Skeletal muscle tissue (tissue), 4 donors: Measurements from ENCODE around the gene NCAM2. TPM values are rescaled to one million over a fixed set of nuclear protein-coding genes. Genes with fewer than 3 reads are reported as not detected.

Experiments used
- H3K27ac ChIP-seq: one replicate; pipeline ENCODE4 v1.7.0; 2013; ENCODE audit warnings: mild to moderate bottlenecking, low read depth, low read length, inconsistent platforms
- H3K27me3 ChIP-seq, 3 donors: one replicate each; pipeline ENCODE4 v1.7.0; 2013; ENCODE audit warnings: low read length in 3 of 3; ENCODE audit not compliant: control insufficient read depth in 3 of 3, insufficient read depth in 3 of 3
- H3K36me3 ChIP-seq, 3 donors: one replicate each; pipeline ENCODE4 v1.7.0; 2013; ENCODE audit warnings: low read length in 3 of 3; ENCODE audit not compliant: control insufficient read depth in 3 of 3, insufficient read depth in 3 of 3
- H3K4me1 ChIP-seq, 3 donors: one replicate each; pipeline ENCODE4 v1.7.0; 2013; ENCODE audit warnings: low read length in 3 of 3, mild to moderate bottlenecking in 3 of 3; ENCODE audit not compliant: control insufficient read depth in 3 of 3, insufficient read depth in 3 of 3
- H3K4me3 ChIP-seq, 3 donors: one replicate each; pipeline ENCODE4 v1.7.0; 2013; ENCODE audit warnings: low read length in 3 of 3
- H3K9ac ChIP-seq, 3 donors: one replicate each; pipeline ENCODE4 v1.7.0; 2013; ENCODE audit warnings: low read length in 3 of 3, mild to moderate bottlenecking in 3 of 3, moderate library complexity in 2 of 3, low read depth in 1 of 3
- H3K9me3 ChIP-seq, 3 donors: one replicate each; pipeline ENCODE4 v1.7.0; 2013; ENCODE audit warnings: low read length in 3 of 3; ENCODE audit not compliant: control insufficient read depth in 3 of 3
- total RNA-seq: library from RNA; depleted of rRNA; stranded (reverse); fragments of >200 nt; gene quantifications from one replicate; pipeline ENCODE4 v1.2.3, GENCODE V29; 2014
- donor health status: Osteomylitis.

The NCAM2 gene
- total RNA-seq, 1 donor from 2014 or later = 6.8 TPM

DNA sequence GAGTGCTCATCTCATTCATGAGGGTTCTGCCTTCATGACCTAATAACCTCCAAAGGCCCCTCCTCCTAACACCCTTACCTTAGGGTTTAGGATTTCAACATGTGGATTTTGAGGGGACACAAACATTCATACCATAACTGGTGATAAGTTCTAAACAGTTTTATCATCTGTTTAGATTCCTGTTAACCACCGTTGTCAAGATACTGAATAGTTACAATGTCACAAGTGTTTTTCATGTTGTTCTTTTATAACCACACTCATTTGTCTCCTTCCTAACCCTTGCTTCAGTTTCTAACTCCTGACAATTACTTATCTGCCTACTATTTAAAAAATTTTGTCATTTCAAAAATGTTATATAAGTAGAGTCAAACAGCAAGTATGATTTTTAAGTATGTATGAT lies 86.0 kb downstream of the NCAM2 start:
- Histone ChIP-seq H3K27me3 (no peaks in the 10 kb centered on the region), H3K4me3 (no peak overlapping the region)

DNA sequence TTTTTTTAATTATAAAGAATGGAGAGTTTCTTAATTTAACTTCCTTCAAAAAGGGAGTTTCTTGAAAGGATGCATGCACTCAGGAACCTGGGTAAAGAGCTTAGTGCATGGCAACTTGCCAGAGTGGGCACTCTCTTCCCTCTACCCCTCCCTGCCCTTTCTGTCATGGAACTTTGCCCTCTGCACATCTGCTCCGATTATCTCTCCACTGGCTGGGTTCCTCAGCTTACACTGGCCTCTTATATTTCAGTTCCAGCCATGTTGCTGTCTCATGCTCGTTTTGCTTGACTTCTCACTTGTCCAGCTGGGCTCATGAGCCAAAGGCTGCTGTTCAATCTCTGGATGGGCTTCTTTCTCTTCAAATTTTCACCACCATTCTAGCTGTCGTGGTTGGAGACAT lies 87.0 kb downstream of the NCAM2 start:
- H3K4me3 ChIP-seq = no peak overlapping the region
- H3K9me3 ChIP-seq = no peaks in the 10 kb centered on the region

More for the DNA sequence above, 86.0 kb downstream of the NCAM2 start:
- no peaks in the 10 kb centered on the region for H3K9me3 ChIP-seq
- no peaks in the 10 kb centered on the region for H3K4me1 ChIP-seq
- H3K36me3 ChIP-seq = no peaks in the 10 kb centered on the region
- no peak overlapping the region for H3K27ac ChIP-seq
- H3K9ac ChIP-seq = no peak overlapping the region

DNA sequence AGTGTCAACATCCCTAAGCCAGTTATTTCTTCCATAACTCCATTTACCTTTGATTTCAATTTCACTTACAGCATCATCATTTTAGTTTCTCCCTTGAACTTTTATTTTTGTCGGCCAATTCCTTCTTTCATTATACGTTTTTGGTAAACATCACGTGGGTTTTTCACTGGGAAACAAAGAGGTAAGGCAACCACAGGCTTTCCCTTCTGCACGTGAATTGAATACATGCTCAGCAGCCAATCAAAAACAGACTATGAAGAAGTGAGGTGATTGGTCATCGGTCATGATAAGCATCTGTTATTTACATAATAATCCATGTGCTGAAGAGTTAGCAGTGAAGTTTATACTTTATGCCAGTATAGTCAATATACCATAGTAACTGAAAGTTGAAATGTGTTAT lies 98.7 kb downstream of the NCAM2 start:
- Histone ChIP-seq H3K27ac (no peak overlapping the region), H3K4me1 (no peaks in the 10 kb centered on the region), H3K36me3 (no peaks in the 10 kb centered on the region), H3K9me3 (no peaks in the 10 kb centered on the region), H3K4me3 (no peak overlapping the region), H3K9ac (no peak overlapping the region), H3K27me3 (no peaks in the 10 kb centered on the region)

More for the DNA sequence above, 87.0 kb downstream of the NCAM2 start:
- no peaks in the 10 kb centered on the region for H3K36me3 ChIP-seq
- no peaks in the 10 kb centered on the region for H3K4me1 ChIP-seq
- H3K27me3 ChIP-seq = no peaks in the 10 kb centered on the region
- no peak overlapping the region for H3K9ac ChIP-seq
- H3K27ac ChIP-seq = no peak overlapping the region

DNA sequence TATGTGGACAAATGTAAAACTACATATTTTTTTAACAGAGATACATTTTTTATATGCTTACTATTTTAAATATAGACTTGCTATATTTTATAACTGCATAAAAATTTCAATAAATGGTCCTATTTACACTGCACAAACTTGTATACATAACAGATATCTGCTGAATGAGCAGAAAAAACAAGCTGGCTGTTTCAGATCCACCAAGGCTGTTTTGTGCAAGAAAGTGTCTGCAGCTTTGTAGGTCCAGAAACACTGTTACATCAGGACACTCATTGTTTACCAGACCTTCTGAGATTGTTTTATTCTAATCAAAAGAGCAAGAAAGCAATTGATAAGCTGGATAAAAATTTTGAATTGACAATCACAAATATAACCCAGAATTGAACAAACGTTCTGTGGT lies 99.3 kb downstream of the NCAM2 start:
- no peak overlapping the region for H3K4me3 ChIP-seq
- no peaks in the 10 kb centered on the region for H3K27me3 ChIP-seq
- no peaks in the 10 kb centered on the region for H3K9me3 ChIP-seq
- H3K4me1 ChIP-seq = no peaks in the 10 kb centered on the region
- no peaks in the 10 kb centered on the region for H3K36me3 ChIP-seq
- H3K9ac ChIP-seq = no peak overlapping the region
- no peak overlapping the region for H3K27ac ChIP-seq

DNA sequence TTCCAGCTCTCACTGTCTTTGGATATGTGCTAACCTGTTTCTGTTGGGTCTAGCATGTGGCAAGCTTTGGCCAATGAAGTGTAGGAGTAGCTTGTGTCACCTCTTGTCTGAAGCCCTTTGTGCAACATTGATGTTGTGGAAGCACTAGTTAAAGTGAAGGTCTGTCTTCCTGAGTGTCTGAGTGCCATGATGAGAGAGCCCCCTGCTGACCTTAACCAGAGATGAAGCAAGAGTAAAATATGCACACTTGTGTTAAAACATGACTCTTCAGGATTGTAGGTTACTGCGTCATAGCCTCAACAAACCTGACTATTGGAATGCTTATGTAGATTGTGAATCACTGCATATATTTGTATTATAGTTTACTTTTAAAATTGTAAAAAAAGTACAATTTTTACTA lies 103.7 kb downstream of the NCAM2 start:
- Histone ChIP-seq H3K4me3 (no peak overlapping the region), H3K27ac (no peak overlapping the region), H3K36me3 (no peaks in the 10 kb centered on the region), H3K27me3 (no peaks in the 10 kb centered on the region), H3K9ac (no peak overlapping the region), H3K4me1 (no peaks in the 10 kb centered on the region), H3K9me3 (no peaks in the 10 kb centered on the region)

DNA sequence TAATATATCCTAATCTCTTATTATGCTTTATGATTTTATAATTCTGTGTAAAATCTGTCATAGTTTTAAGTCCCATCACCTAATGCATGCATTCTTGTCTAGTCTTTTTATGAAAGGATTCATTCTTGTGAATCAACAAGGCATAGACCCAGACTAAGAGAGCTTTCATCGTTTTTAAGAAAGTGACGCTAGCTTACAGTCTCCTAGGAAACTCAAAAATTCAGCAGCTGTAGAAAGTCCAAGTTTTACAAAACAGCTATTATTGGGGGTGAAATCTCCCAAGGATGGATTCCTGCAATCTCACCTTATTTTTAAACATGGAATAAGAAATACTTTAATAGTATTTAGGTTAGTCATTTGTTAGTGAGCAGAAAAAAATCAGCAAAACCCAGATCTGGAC lies 104.7 kb downstream of the NCAM2 start:
- H3K27ac ChIP-seq = no peak overlapping the region
- H3K9ac ChIP-seq = no peak overlapping the region
- no peaks in the 10 kb centered on the region for H3K4me1 ChIP-seq
- H3K36me3 ChIP-seq = no peaks in the 10 kb centered on the region
- no peaks in the 10 kb centered on the region for H3K27me3 ChIP-seq
- no peaks in the 10 kb centered on the region for H3K9me3 ChIP-seq
- no peak overlapping the region for H3K4me3 ChIP-seq

DNA sequence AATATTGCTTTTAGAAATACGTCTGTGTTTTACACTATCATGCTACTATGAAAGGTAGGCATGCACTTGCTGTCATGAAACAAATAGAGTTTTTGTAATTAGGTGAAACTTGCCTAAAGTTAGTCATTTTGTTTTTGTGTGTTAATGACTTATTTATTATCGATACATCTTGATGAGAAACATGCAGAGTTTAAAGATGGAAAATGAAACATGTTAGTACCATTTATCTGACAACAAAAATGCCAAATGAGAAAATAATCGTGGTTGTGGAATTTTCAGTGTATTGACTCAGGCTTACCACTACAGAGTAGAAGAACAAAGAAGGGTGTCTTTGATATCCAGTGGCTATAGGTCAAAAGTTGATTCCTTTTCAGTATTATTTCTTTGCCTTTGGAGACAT lies 105.5 kb downstream of the NCAM2 start:
- H3K36me3 ChIP-seq = no peaks in the 10 kb centered on the region
- H3K27ac ChIP-seq = no peak overlapping the region
- H3K4me3 ChIP-seq = no peak overlapping the region
- H3K9ac ChIP-seq = no peak overlapping the region
- no peaks in the 10 kb centered on the region for H3K9me3 ChIP-seq
- H3K4me1 ChIP-seq = no peaks in the 10 kb centered on the region
- no peaks in the 10 kb centered on the region for H3K27me3 ChIP-seq

DNA sequence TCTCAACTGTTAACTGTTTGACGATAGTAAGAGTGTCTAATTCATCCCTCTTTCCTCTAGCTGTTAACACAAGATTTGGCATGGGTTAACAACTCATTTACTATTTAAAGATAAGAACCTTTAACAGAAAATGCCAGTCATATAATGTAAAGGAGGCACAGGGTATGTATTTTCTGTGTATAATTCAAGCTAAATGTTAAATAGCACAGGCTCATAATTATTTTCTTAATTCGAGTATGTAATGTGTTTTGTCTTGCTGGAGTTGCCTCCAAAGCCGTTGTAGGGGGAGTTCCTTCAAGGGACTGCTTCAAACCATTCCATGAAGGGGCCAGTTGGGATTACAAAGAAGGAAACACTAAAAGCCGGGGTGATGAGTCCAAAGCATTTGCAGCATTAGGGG lies 111.5 kb downstream of the NCAM2 start:
- Histone ChIP-seq H3K36me3 (no peaks in the 10 kb centered on the region), H3K27me3 (no peaks in the 10 kb centered on the region), H3K4me3 (no peak overlapping the region), H3K4me1 (no peaks in the 10 kb centered on the region), H3K9ac (no peak overlapping the region), H3K27ac (no peak overlapping the region), H3K9me3 (no peaks in the 10 kb centered on the region)

DNA sequence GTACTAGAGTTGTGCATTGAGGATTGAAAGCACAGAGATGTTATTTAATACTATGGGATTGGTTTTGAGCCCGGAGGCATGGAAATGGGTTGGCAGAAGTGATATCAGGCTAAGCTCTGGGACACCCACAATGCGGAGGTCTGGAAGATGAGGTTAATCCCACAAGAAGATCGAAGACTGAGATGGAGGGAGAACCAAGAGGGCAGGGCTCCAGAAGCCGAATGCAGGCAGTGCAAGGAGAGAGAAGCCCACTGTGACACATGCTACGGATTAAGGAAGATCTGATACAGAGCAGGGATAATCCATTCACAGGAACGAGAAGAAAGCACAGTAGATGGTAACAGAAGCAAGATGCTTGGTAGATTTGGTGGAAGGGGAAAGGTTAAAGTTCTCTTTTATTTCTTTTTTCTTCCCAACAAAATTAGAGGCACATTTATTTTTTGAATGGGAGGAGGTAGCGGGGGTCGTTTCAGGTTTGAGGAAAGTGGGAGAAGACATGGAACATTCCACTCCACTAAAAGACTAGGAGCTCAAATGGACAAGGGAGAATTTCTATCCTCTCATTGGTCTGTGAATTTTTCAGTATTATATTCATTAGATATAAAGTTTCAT lies 113.2 kb downstream of the NCAM2 start:
- no peaks in the 10 kb centered on the region for H3K36me3 ChIP-seq
- no peak overlapping the region for H3K27ac ChIP-seq
- no peak overlapping the region for H3K9ac ChIP-seq
- H3K27me3 ChIP-seq = no peaks in the 10 kb centered on the region
- H3K9me3 ChIP-seq = no peaks in the 10 kb centered on the region
- H3K4me3 ChIP-seq = no peak overlapping the region
- no peaks in the 10 kb centered on the region for H3K4me1 ChIP-seq

DNA sequence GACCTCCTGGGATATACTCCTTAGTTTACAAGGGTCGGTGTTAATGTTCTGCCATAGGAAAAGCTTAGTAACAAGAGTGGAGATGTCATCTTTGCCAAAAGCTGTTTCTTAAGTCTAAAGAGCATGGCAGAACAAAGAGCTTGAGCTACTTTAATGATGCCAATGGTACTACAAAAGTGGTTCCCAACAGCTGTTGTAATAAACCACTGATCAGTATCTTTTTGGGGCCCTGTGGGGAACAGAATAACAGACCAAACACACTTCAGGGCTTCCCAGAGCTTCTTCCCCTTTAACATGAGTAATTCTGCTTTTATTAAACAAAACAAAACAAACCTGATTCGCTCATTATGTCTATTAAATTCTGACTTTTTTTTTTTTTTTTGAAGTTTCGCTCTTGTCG lies 116.3 kb downstream of the NCAM2 start:
- H3K27me3 ChIP-seq = no peaks in the 10 kb centered on the region
- H3K9ac ChIP-seq = no peak overlapping the region
- no peaks in the 10 kb centered on the region for H3K9me3 ChIP-seq
- no peak overlapping the region for H3K4me3 ChIP-seq
- no peaks in the 10 kb centered on the region for H3K36me3 ChIP-seq
- no peak overlapping the region for H3K27ac ChIP-seq
- no peaks in the 10 kb centered on the region for H3K4me1 ChIP-seq

DNA sequence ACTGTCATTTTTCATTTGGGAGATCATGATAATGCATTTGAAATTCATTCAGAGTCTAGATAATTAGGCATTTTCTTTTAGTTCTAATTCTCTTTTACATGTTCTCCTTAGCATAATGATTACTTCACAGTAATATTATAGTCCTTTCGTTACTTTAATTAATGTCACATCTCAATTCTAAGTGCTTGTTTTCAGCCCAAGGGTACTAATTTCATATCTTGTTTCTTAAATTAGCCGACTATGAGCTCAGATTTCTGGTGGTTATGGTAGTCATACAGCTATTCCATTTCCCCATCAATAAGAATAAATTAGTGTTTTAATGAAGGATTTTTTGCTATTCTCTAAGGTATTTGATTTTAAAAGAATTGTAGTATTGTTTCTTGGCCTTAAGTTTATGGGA lies 120.9 kb downstream of the NCAM2 start:
- Histone ChIP-seq H3K4me1 (no peaks in the 10 kb centered on the region), H3K27me3 (no peaks in the 10 kb centered on the region), H3K4me3 (no peak overlapping the region), H3K9me3 (no peaks in the 10 kb centered on the region), H3K9ac (no peak overlapping the region), H3K36me3 (no peaks in the 10 kb centered on the region), H3K27ac (no peak overlapping the region)
